GM18867 (cell line): ENCODE measurements around the gene MED12L.

ENCODE experiments used
- ATAC-seq: cut with Tn5 transposase; IDR thresholded peaks from one replicate; pipeline ENCODE4 v1.9.1; 2021; ENCODE audit warnings: mild to moderate bottlenecking, moderate library complexity; ENCODE audit not compliant: unreplicated experiment

MED12L gene

DNA sequence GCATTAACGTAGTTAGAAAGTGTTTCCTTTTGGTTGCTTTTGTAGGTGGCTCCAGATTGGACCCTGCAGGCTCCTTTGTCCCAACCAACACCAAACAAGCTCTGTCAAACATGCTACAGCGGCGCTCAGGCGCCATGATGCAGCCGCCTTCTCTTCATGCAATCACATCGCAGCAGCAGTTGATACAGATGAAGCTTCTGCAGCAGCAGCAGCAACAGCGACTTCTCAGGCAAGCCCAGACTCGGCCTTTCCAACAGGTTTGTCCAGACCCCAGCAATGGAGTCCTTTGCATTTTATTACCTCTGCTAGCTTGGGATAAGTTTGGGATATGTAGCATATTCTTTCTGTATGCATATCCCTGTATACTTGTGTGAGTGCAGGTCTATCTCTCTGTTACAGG, 309.1 kb downstream of the MED12L start:
- ATAC-seq: no peak

DNA sequence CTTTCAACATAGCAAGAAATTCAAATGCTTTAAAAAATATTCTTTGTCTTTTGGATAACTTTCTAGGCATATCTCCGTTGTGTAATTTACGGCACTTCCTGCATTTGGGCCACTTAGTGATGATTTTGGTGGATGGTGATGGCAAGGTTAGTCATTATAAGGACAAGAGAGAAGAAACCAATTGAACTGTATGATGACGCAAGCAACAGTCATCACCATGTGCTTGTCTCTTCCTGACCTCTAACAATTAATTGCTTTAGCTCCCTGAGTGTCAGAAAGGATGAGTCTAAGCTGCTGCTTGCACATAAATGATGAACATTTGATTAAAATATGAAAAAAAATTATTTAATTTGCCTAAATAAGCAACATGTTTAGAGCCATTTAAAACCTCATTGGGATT, 310.3 kb downstream of the MED12L start:
- no peak for ATAC-seq

DNA sequence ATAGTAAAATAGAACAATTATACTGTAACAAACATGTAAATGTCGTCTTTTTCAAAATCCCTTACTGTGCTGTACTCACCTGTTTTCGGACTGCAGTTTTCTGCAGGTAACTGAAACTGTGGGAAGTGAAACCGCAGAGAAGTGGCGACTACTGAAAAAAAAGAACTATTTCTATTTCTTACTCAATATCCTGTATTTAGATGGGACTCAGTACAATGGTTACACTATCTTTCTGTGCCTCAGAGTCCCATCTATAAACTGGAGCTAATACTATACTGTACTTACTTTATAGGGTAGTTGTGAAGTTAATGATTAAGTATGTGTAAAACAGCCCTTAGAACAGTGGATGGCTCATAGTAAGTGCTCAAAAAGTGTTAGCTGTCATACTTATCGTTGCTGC, 313.4 kb downstream of the MED12L start:
- ATAC-seq: no peak

DNA sequence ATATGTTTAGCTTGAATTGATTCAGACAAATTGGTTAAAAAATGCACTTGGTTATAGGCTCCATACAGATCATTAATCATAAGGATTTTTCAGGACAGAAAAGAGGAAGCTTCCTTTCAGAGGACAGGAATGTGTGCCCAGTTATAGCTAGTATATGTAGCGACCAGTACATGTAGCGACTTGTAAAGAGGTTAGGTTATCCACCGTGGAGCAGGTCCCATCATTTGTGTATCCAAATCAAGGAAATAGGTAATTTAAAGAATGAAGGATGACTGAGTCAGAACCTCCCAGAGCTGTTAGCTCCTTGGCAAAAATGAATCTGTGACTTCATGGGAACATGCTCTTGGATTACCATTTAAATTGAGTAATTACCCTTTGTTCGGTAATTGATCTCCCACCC, 314.9 kb downstream of the MED12L start:
- ATAC-seq: no peak

DNA sequence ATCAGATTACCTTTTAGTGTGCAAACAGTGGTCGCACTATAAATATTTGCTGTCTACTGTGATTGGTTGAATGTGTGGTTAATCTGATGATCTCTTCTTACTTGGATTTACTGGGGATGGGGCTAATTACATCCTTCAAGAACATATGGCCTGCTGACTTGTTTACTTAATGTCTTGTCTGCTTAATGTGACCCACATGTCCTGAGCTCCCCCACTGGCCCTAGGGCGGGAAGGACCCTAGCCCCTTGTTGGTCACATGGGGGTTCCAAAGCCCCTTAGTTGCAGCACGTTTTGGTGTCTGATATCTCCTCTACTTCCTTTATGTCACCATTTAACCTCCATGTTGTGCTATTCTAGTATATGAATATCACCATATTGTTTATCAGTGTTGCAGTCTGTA, 316.9 kb downstream of the MED12L start:
- no peak for ATAC-seq

DNA sequence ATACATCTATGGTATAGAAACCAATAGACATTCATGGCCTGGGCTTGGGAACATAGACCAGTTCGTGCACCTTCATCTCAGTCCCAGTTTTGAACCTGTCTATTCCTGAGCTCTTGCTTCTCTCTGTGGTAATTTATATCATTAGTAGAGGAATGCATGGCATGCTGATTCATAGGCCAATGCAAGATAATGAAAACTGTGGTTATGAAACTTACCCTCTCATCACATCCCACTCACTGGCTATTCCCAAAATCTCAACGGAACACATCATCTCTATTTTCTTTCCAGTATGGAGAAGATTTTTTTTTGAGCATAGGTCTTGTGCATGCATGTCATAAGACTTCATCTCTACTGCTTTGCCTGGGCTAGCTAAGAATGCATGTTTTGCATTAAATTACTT, 317.8 kb downstream of the MED12L start:
- ATAC-seq: no peak

DNA sequence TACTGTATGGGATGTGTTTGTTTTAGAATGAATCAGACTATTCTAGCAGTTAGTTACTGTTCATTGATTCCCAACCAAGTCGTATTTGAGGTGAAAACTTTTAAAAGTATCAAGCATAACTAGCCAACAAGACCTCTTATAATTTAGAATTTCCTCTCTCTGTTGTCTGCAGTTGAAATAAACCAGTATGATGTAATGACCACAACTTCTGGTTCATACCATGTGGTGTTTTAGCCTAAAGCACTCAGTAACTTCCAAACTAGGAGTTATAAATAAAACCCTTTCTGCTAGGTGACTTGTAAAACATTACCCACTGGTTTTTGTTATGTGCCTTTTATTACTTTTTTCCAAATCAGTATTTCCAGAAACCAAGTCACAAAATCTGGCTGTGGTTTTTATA, 318.9 kb downstream of the MED12L start:
- ATAC-seq: peak; percentile 40

DNA sequence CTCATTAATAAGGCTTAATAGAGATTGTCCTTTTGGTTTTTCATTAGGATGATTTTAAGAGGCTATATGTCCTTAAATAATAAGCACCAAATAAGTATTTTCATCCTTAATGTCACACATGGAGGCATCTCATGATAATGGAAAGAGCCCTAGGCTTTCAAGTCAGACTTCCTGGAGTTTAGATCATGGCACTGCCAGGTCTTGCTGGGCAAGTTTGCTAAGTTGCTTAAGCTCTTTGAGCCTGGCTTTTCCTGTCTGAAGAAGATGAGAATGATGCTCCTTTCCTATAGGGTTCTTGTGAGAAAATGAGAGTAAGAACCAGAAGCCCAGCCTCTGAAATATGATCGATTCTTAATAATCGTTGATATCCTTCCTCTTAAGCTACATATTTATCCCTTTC, 322.5 kb downstream of the MED12L start:
- no peak for ATAC-seq

DNA sequence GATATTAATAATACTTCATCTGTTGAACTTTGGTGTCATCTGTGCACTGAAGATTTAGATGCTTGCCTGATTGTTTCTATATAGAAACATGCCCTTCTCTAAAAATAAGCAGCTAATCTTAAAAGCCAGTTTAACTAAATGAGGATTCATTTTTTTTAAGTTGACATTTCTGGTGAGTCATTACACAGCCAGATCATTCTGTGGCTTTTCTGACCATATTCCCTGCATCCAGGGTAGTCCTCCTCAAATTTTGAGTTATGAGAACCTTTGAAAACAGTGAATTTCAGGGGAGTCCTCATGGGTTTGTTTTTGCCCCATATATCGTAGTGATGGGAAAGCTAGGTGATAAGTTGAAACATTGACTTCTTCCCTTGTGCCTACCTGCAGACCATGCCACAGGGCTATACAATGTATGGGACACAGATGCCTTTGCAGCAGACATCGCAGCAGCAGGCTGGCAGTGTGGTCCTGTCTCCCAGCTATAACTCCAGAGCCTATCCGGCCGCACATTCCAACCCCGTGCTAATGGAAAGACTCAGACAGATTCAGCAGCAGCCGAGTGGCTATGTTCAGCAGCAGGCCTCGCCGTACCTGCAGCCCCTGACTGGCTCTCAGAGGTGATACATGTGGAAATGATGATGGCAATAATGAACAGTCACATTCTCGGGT, 325.6 kb downstream of the MED12L start:
- no peak for ATAC-seq

DNA sequence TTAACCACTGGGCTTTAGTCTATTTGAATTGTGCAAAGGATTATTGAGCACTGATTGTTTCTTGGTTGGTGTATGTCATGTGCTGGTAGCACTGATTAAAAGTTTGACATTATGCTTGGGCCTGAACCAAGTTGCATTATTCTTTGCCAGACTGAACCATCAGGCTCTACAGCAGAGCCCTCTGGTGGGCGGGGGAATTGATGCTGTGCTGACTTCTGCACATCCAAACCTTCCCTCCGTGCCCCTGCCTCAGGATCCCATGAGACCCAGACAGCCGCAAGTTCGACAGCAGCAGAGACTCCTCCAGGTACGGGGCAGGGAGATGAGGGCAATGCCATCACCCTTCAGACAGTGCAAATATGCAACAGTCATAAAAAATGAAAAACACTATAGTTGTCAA, 327.5 kb downstream of the MED12L start:
- no peak for ATAC-seq

DNA sequence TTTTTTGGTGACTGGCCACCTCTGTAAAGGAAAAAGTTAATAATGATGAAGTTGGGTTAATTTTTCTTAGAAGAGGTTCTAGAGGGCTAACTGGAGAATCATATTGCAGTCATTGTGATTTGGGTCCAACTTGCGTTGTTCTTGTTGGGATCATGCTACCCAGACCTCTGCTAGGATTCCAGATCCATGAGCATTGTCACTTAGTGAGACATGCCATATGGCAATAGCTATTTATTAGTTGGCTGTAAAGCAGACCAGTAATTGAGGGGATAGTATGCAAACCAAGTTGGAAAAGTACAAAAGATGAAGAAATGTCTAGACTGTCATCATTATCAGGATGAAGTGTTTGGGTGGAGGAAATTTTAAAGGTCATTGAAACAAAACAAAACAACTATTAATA, 329.8 kb downstream of the MED12L start:
- ATAC-seq: no peak

DNA sequence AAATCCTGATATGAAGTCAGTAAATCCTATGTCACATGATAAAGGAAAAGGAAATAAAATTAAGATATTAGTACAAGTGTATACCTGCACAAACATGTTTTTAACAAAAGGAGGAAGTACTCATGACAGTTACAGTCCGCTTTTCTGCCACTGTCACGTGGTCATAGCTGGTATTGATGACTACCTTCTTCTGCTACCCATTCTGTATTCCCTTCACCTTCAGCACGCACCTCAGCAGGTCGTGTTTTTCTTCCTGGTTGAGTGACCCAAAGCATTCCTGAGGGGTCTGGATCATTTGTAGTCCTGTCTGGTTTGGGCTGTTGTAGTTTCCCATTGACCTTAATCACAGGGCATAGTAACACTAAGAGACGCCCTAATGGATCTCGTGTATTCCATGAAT, 334.3 kb downstream of the MED12L start:
- ATAC-seq: no peak

DNA sequence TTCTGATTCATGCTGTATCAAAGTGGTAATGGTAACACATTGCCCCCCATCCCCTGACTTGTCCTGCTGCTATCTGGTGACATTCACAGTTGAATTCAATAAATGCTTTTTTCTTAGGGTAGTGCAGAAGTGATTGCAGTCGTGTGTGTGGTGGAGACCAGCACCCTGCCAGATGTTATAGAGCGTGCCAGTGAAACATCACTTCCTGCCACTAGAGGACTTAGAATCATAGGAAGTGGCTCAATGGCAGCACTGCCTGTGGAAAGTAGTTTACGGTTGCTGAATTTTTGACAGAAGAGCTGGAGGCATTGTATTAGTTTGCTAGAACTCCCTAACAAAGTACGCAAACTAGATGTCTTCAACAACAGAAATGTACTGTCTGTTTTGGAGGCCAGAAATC, 336.5 kb downstream of the MED12L start:
- no peak for ATAC-seq

DNA sequence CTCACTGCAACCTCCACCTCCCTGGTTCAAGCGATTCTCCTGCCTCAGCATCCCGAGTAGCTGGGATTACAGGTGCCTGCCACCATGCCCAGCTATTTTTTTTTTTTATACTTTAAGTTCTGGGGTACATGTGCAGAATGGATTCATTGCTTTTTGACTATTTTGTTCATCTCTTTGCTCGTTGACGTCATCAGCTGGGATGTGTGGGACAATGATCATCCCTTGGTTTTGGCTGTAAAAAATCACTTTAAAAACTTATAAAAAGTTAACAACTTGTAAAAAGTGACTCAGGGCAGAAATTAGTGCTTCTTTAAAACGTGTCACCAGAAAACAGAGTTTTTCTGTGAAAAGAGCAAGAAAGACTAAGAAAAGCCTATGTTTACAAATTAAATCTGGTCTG, 337.6 kb downstream of the MED12L start:
- no peak for ATAC-seq

DNA sequence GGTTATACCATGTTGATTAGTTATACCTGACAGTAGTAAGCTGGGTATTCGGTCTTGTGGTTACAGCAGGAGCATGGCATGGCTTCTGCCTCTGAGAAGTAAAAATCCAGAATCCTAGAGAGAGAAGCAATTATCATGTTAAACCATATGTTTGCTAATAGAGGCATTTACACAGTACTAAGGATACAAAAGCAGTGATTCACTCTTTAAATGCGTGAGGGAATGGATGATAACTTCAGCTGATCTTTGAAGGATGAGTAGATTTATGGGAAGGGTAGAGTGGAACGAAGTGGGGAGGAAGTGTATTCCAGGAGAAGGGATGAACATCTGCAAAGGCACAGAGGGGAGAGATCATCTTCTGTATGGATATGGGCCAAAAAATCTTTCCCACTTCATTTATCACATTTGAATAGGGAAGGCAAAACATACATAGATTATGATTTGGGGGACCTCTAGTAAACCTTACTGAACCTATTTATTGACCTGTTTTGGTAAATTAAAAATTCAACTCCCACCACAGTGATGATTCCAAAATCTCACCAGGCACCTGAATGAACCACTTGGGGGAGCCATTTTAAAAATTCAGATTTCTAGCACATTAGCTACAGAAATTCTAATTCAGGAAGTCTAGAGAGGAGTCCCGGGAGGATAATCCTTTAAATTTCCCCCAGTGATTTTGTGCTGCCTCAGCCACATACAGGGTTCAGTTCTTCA, 340.3 kb downstream of the MED12L start:
- peak; percentile 26 for ATAC-seq

DNA sequence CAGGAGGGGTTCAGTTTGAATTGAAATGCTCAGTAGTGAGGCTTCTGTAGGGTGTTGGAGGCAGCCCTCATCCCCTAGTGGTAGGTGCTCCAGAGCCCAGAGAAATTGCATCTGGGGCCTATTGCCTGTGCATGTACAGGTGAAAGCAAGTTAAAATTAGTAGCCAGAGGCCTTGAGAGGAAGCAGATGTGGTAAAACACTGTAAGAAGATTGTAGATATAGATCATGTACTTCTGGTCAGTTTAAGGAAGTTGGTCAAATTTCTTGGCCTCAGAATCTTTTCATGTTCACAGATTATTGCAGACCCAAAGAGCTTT, 340.8 kb downstream of the MED12L start:
- peak; percentile 77 for ATAC-seq

DNA sequence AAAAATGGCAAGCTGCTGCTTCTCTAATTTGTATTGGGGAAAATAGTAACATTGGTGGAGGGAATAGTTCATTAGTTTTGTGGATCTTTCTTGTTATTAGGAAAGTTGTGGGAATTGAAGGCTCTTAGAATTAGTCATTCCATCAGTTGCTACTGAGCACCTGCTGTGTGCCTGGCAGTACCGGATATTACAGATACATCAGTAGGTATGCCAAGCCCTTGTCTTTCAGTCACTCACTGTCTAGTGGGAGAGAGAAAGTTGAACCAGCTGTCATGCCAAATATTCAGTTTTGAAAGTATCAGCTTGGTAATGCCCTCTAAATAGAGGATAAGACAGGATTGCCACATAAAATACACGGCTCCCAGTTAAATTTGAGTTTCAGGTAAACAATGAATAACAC, 342.9 kb downstream of the MED12L start:
- no peak for ATAC-seq

DNA sequence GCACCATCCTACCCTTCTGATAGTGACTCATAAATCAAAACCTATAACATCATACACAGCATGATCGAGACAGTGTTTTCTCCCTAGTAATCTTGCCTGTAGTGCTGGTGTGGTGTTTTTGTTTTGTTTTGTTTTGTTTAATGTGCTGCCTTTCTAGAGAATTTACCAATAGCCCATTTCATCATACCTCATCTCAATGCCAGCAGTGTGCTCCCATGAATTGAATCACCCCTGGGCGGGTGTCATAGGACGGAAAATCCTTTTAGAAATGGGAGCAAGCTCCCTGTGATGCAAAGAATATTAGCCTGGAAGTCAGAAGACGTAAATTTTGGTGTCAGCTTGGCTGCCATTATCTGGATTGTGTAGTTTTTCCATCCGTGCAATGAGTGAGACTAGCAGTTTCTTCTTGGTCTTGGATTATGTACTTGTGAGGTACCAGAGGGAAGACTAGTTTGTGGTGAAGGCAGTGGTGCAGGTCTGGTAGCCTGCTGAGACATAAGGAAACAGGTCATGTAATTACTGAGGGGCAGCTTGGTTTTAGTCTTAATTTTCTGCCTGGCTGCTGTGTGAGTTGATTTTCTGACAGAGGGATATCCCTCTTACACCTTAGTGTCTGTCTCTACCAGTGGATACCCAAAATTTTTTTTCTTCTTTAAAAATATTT, 345.5 kb downstream of the MED12L start:
- ATAC-seq: no peak

DNA sequence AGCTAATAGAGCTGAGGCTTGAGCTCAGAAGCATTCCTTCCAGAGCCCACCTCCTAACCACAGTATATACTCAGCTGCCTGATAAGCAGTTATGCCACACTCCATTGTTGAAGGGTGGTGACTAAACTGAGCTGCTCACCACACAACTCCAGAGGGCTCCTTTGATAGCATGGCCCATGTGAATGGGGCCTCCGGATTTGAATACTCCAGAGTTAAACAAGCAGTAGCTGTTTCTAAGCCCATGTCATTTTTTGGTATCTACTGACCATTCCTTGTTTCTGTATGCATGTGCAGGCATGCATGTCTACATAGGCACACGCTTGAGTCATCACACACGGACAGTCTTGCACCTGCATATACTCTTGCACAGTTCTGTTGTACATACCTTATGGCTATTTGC, 346.5 kb downstream of the MED12L start:
- ATAC-seq: no peak

DNA sequence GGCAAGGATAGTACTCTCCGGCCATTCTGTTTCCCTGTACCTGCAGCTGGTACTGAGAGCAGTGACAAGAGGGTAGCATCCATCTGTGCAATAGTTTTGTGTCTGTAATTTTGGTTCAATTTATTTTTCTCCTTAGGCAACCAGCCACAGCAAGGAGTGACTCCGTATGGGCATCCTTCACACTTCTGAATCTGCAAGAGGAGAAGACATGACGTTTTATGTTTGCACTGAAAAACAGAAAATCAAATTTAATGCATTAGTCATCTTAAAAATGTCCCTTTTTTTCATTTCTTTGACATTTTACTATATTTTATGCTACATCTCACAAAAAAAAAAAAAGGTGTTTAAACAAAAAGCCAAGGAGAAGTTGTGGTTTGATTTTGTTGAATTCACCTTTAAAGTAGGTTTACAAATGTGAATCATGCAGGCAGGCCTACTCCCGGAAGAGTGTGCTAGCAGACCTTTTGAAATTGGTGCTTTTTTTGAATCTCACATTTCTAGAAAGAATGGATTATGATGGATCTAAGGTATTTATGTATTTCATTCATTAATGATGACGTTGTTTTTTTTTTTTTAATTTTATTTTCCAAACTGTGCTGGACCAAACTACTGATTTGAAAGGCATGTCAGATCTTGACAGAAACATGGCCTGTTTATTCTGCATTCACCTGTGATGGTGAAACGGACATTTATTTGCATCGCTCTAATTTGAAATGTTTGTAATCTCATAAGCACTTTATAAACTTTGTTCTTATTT, 347.3 kb downstream of the MED12L start:
- no peak for ATAC-seq

DNA sequence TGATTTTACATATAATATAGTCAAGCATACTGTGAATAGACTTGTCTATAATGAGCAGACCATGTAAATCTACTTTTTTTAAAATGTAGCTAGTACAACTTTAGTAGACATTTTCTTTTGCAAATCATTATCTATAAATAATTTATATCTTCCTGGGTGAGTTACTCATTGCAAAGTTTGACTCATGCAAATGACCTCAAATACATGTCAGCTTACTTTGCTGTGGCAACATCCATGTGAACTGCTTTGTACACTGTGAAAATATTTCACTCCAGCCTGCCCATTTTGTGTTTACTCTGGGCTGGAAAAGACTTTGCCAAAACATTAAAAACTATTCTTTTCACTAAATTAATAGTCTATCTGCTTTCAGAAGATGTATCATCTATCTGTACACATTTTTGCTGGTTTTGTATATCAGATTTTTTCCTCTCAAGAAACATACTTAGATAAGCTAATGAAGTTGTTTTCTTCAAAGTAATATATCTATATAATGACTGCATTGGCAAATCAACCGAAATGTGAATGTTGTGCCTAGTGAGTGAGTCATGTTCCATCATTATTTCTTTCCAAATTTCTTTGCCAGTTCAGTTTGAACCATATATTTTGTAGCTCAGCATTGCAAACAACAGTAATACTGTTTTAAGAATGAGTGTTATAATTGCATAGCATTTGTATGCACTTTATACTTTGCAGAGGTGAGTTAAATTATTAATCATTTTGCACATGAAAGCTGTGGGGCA, 348.9 kb downstream of the MED12L start:
- no peak for ATAC-seq
